ENCODE measurements around the gene RUFY3.
A peak's percentile ranks its signal among the peaks of the same experiment; 100 is the strongest.

RUFY3 gene

DNA sequence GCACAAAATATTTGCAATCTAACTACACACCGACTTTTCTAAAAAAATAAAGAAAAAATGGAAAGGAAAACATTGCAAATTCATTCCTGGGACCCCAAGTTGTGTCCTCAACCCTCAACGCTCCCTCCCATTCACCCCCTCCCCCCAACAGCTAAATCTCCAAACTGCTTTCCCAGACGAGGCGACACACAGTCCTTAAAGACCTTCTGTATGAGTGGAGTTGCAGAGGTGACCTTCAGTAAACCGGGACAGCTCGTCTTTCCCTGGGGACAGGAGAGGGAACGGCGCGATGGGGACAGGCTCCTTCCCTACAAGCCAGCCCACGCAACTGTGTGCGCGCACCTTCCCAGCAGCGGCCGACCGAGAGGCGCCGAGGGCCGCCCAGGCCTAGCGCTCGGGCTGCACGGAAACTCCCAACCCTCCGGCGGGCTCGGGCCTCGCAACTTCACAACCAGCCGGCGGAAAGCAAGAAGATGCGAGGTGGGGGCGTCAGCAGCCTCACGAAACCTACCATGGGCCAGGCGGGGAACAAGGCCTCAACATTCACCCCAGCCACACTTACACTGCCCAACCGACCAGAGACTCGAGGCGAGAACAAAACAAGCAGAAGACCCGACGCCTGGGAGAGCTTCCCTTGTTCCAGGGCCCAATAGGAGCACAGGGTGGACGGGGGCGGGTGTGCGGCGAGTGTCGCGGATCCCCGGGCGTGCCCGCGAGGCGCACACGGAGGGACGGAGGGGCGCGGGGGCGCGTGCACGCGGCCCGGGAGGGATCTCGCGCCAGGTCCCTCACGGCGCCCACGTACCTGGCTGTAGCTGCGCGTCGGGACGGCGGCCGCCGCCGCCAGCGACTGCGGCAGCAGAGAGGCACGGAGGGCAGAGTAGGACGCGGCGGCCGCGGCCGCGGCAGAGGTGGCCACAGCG lies 117.2 kb downstream of the RUFY3 start (continued):
- TF ChIP-seq ZNF76 (tag by site-specific recombination; IDR thresholded peaks at IDR 0.05; ENCODE audit: borderline replicate concordance, low read depth) (peak; percentile 47; the same call in 1 of the 2 replicates), ZNF610 (tag by site-specific recombination; IDR thresholded peaks at IDR 0.05; ENCODE audit: borderline replicate concordance) (no peak), SCRT1 (tag by site-specific recombination; IDR thresholded peaks at IDR 0.05; ENCODE audit: borderline replicate concordance) (no peak), ZNF544 (tag by site-specific recombination; IDR thresholded peaks at IDR 0.05) (no peak), SP2 (tag by site-specific recombination; IDR thresholded peaks at IDR 0.05) (peak; percentile 50), ZNF121 (tag by site-specific recombination; IDR thresholded peaks at IDR 0.05) (no peak), ZBTB8A (tag by site-specific recombination; IDR thresholded peaks at IDR 0.05) (0 out of 2 replicates have a peak, but pooled peaks have one; percentile 24), SP7 (tag by site-specific recombination; IDR thresholded peaks at IDR 0.05) (0 out of 2 replicates have a peak, but pooled peaks have one; percentile 21), ZNF23 (tag by site-specific recombination; IDR thresholded peaks at IDR 0.05; ENCODE audit: borderline replicate concordance) (no peak), ZNF768 (tag by site-specific recombination; IDR thresholded peaks at IDR 0.05) (no peak), ZNF664 (tag by site-specific recombination; IDR thresholded peaks at IDR 0.05) (no peak), ZEB2 (tag by site-specific recombination; IDR thresholded peaks at IDR 0.05) (0 out of 2 replicates have a peak, but pooled peaks have one; percentile 23), ZFP69B (tag by site-specific recombination; IDR thresholded peaks at IDR 0.05) (no peak), ZNF335 (tag by site-specific recombination; conservative IDR thresholded peaks at IDR 0.05) (peak; percentile 45), ZFP37 (tag by site-specific recombination; IDR thresholded peaks at IDR 0.05) (0 out of 2 replicates have a peak, but pooled peaks have one; percentile 36), ZBTB20 (tag by site-specific recombination; IDR thresholded peaks at IDR 0.05) (peak; percentile 56; the same call in 1 of the 2 replicates), BCL11B (tag by site-specific recombination; IDR thresholded peaks at IDR 0.05; ENCODE audit: low read depth) (no peak)
- TF ChIP-seq, protein P1, sequence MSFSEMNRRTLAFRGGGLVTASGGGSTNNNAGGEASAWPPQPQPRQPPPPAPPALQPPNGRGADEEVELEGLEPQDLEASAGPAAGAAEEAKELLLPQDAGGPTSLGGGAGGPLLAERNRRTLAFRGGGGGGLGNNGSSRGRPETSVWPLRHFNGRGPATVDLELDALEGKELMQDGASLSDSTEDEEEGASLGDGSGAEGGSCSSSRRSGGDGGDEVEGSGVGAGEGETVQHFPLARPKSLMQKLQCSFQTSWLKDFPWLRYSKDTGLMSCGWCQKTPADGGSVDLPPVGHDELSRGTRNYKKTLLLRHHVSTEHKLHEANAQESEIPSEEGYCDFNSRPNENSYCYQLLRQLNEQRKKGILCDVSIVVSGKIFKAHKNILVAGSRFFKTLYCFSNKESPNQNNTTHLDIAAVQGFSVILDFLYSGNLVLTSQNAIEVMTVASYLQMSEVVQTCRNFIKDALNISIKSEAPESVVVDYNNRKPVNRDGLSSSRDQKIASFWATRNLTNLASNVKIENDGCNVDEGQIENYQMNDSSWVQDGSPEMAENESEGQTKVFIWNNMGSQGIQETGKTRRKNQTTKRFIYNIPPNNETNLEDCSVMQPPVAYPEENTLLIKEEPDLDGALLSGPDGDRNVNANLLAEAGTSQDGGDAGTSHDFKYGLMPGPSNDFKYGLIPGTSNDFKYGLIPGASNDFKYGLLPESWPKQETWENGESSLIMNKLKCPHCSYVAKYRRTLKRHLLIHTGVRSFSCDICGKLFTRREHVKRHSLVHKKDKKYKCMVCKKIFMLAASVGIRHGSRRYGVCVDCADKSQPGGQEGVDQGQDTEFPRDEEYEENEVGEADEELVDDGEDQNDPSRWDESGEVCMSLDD (tag by site-specific recombination; IDR thresholded peaks at IDR 0.05): no peak
- TF ChIP-seq, protein P2, sequence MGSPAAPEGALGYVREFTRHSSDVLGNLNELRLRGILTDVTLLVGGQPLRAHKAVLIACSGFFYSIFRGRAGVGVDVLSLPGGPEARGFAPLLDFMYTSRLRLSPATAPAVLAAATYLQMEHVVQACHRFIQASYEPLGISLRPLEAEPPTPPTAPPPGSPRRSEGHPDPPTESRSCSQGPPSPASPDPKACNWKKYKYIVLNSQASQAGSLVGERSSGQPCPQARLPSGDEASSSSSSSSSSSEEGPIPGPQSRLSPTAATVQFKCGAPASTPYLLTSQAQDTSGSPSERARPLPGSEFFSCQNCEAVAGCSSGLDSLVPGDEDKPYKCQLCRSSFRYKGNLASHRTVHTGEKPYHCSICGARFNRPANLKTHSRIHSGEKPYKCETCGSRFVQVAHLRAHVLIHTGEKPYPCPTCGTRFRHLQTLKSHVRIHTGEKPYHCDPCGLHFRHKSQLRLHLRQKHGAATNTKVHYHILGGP (tag by site-specific recombination; IDR thresholded peaks at IDR 0.05): no peak

DNA sequence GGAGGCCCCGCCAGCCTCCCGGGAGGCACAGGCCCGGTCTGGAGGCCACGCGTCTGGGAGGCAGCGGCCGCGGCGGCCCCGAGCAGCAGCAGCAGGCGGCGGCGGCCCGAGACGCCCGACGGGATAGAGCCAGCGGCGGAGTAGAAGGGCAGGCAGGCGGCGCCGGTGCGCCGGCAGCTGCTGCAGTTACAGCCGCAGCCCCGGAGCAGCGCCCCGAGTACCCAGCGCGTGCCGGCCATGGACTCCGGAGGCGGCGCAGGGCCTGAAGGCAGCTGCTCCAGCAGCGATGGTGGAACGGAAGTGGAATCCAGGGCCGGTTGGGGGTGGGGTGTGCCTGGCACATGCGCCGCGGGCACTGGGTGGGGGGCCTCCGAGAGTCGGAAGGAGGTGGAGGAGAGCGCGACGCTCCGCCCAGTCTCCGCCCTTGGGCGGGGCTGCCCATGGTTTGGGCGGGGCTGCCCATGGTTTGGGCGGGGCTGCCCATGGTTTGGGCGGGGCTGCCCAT lies 117.9 kb downstream of the RUFY3 start, which contains the start of gene GRSF1:
TSS of gene GRSF1 (minus strand) at position 302 of the 505 bp plus-strand sequence. CDS start at position 239, 63 bp downstream.
- Histone ChIP-seq H3K4me1 (ENCODE audit: control insufficient read depth, insufficient read depth, low read length) (peaks cover 3% of the 10 kb centered on the region; the same call in 1 of the 2 replicates), H3K36me3 (ENCODE audit: control insufficient read depth in 2 of 2, insufficient read depth in 1 of 2, low read length in 2 of 2) (peaks cover 11 to 13% of the 10 kb centered on the region in 2 experiments; a peak in 2 of 3 replicates), H3K4me3 (ENCODE audit: low read depth, low read length) (peak within 1 kb of the TSS; percentile 75), H3K27ac (ENCODE audit: extremely low read depth, low read depth, low read length) (peak within 1 kb of the TSS; percentile 87), H3K9me3 (ENCODE audit: control insufficient read depth, insufficient read depth, low read depth, low read length) (no peaks in the 10 kb centered on the region)
- POLR2A ChIA-PET: interaction anchor here (0.6 to 2.0 kb wide), 5 partner anchors 62 to 910 kb away, joined by 3 to 9 read pairs (median 3); partner anchors contain the start of genes DCK, MOB1B and RUFY3
- CTCF ChIA-PET: interaction anchor here (1.0 kb wide), 1 partner anchor 146 kb away, joined by 4 read pairs; no protein-coding TSS in a partner anchor
- TF ChIP-seq, protein P3, sequence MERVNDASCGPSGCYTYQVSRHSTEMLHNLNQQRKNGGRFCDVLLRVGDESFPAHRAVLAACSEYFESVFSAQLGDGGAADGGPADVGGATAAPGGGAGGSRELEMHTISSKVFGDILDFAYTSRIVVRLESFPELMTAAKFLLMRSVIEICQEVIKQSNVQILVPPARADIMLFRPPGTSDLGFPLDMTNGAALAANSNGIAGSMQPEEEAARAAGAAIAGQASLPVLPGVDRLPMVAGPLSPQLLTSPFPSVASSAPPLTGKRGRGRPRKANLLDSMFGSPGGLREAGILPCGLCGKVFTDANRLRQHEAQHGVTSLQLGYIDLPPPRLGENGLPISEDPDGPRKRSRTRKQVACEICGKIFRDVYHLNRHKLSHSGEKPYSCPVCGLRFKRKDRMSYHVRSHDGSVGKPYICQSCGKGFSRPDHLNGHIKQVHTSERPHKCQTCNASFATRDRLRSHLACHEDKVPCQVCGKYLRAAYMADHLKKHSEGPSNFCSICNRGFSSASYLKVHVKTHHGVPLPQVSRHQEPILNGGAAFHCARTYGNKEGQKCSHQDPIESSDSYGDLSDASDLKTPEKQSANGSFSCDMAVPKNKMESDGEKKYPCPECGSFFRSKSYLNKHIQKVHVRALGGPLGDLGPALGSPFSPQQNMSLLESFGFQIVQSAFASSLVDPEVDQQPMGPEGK (tag by site-specific recombination; IDR thresholded peaks at IDR 0.05): peak; percentile 60
- TF ChIP-seq, protein P1 (tag by site-specific recombination; IDR thresholded peaks at IDR 0.05): no peak
- TF ChIP-seq ZNF777 (tag by site-specific recombination; IDR thresholded peaks at IDR 0.05; ENCODE audit: borderline replicate concordance) (no peak), ZNF660 (tag by site-specific recombination; IDR thresholded peaks at IDR 0.05) (peak; percentile 33; the same call in 1 of the 2 replicates), ZSCAN30 (tag by site-specific recombination; IDR thresholded peaks at IDR 0.05) (peak; percentile 75), ZNF610 (tag by site-specific recombination; IDR thresholded peaks at IDR 0.05; ENCODE audit: borderline replicate concordance) (no peak), ZNF394 (tag by site-specific recombination; IDR thresholded peaks at IDR 0.05; ENCODE audit: borderline replicate concordance) (peak; percentile 21; the same call in 1 of the 2 replicates)
